Esophagus squamous epithelium (tissue), 5 donors: ENCODE measurements around the gene IFIT1B. TPM values are rescaled to one million over a fixed set of nuclear protein-coding genes. Genes with fewer than 3 reads are reported as not detected.
"Not testable (repeated sequence)": the region's sequence is repeated elsewhere in the genome, so short reads cannot be mapped to it uniquely, and the experiment has no call there.

Source experiments
- DNase-seq: peaks from one replicate; lab custom pipeline; 2025; lab: John Stamatoyannopoulos, UW
- H3K27ac ChIP-seq, 4 donors: fragments of 200-600 bp; sonication (generic); one replicate each; pipeline ENCODE4 v1.5.1; 2016 to 2019; ENCODE audit warnings: mild to moderate bottlenecking in 1 of 4
- H3K27me3 ChIP-seq, 4 donors: fragments of 200-600 bp; sonication (generic); 1 replicate in 3 of 4; 2 replicates in 1 of 4; pipeline versions ENCODE4 v1.5.1 to v1.6.0; 2017 to 2021; ENCODE audit warnings: antibody characterized with exemption in 1 of 4
- H3K36me3 ChIP-seq, 3 donors: fragments of 200-600 bp; sonication (generic); one replicate each; pipeline ENCODE4 v1.5.1; 2016 to 2019
- H3K4me1 ChIP-seq, 3 donors: fragments of 200-600 bp; sonication (generic); one replicate each; pipeline ENCODE4 v1.5.1; 2017 to 2019
- H3K4me3 ChIP-seq, 4 donors: fragments of 200-600 bp; sonication (generic); 1 replicate in 3 of 4; 2 replicates in 1 of 4; pipeline ENCODE4 v1.5.1; 2016 to 2019; ENCODE audit warnings: mild to moderate bottlenecking in 2 of 4, moderate library complexity in 1 of 4
- H3K9me3 ChIP-seq, 3 donors: fragments of 200-600 bp; sonication (generic); one replicate each; pipeline ENCODE4 v1.5.1; 2016 to 2019
- CTCF ChIP-seq, 6 experiments: fragments of 450-650 bp in 4 of 6; fragments of 200-600 bp in 2 of 6; sonication (generic) in 2 of 6; IDR thresholded peaks; one replicate each; pipeline ENCODE4 v1.5.1; 2016 to 2019; ENCODE audit warnings: antibody characterized with exemption in 6 of 6, mild to moderate bottlenecking in 4 of 6, moderate library complexity in 4 of 6
- POLR2A ChIP-seq, 4 donors: fragments of 450-650 bp; IDR thresholded peaks; one replicate each; pipeline ENCODE4 v1.6.1; 2017; ENCODE audit warnings: antibody characterized with exemption in 4 of 4, mild to moderate bottlenecking in 4 of 4, moderate library complexity in 3 of 4
- WGBS, 2 donors: methylation state at CpG; one replicate each; pipeline ENCODE4 v1.1.5; 2018; 5-methylcytosine and 5-hydroxymethylcytosine counted together
- intact Hi-C: fragments of 100-400 bp; cut with DNase I; formaldehyde crosslinking; loops from one replicate; pipeline ENCODE4 v1.15.0; 2022
- total RNA-seq, 4 donors: library from RNA; depleted of rRNA; stranded (reverse); fragments of >200 nt; gene quantifications; one replicate each; pipeline ENCODE4 v1.1.0, GENCODE V29; 2016
- donor health status: DM: yes; HTN: yes; CAD: no.

IFIT1B gene
- total RNA-seq, 4 donors from 2014 or later, result not detected

GRCh38 chr10:89389254-89389653 lies 11.4 kb downstream of the IFIT1B start:
- no peak overlapping the region for H3K4me3 ChIP-seq
- intact Hi-C loops, result no loop called here
- no peaks in the 10 kb centered on the region for H3K36me3 ChIP-seq
- DNase-seq, result no peak
- no peaks in the 10 kb centered on the region for H3K9me3 ChIP-seq
- WGBS, 2 donors, result 76 to 93% methylated on average over 1 of the region's 1 CpG
- no peak overlapping the region for H3K27ac ChIP-seq
- peak in 3 of 6 experiments; percentile 19 to 31 (median 23) for TF ChIP-seq CTCF (IDR thresholded peaks at IDR 0.05)
- TF ChIP-seq POLR2A (IDR thresholded peaks at IDR 0.05), result no peak
- no peaks in the 10 kb centered on the region for H3K27me3 ChIP-seq
- H3K4me1 ChIP-seq, result peaks cover 7 to 36% (median 19%) of the 10 kb centered on the region in 3 donors

GRCh38 chr10:89390476-89391225 lies 12.8 kb downstream of the IFIT1B start:
- no peak for DNase-seq
- TF ChIP-seq POLR2A (IDR thresholded peaks at IDR 0.05) (no peak), CTCF (IDR thresholded peaks at IDR 0.05) (no peak)
- WGBS, 2 donors, result 91 to 94% methylated on average over 5 of the region's 5 CpGs
- Histone ChIP-seq H3K9me3 (no peaks in the 10 kb centered on the region), H3K36me3 (no peaks in the 10 kb centered on the region), H3K4me3 (no peak overlapping the region), H3K4me1 (peaks cover 7 to 49% (median 24%) of the 10 kb centered on the region in 3 donors), H3K27ac (peak overlapping the region in 3 of 4 donors; percentile 5 to 91 (median 12)), H3K27me3 (no peaks in the 10 kb centered on the region)
- intact Hi-C loops, result no loop called here

GRCh38 chr10:89391226-89391576 lies 13.3 kb downstream of the IFIT1B start:
- Histone ChIP-seq H3K27ac (peak overlapping the region in 3 of 4 donors; percentile 12 to 91 (median 91)), H3K4me1 (peaks cover 7 to 51% (median 24%) of the 10 kb centered on the region in 3 donors)
- DNase-seq, H3K36me3 ChIP-seq, H3K4me3 ChIP-seq, H3K27me3 ChIP-seq, intact Hi-C loops, H3K9me3 ChIP-seq: not testable (repeated sequence)
- WGBS, 2 donors, result 95 to 98% methylated on average over 4 of the region's 4 CpGs

- no peak for DNase-seq
- H3K27ac ChIP-seq, result peak within 1 kb of the TSS; percentile 55 to 91 (median 90)
- peaks cover 7 to 55% (median 24%) of the 10 kb centered on the region in 3 donors for H3K4me1 ChIP-seq
- H3K36me3 ChIP-seq, result no peaks in the 10 kb centered on the region
- peak in 2 of 4 donors; percentile 39 to 44 for TF ChIP-seq POLR2A (IDR thresholded peaks at IDR 0.05)
- no peak for TF ChIP-seq CTCF (IDR thresholded peaks at IDR 0.05)
- no peaks in the 10 kb centered on the region for H3K9me3 ChIP-seq
- 1% methylated on average over 7 to 8 of the region's 8 CpGs for WGBS, 2 donors
- peak within 1 kb of the TSS; percentile 31 to 78 (median 57) for H3K4me3 ChIP-seq
- intact Hi-C loops, result no loop called here
- no peaks in the 10 kb centered on the region for H3K27me3 ChIP-seq
Measured at GRCh38 chr10:89391907-89392756, 14.3 kb downstream of the IFIT1B start, which contains the start of gene IFIT1. Gene IFIT1, plus strand, starts transcription at chr10:89392623. Its CDS starts 90 bp downstream, at chr10:89392713.

- Histone ChIP-seq H3K9me3 (no peaks in the 10 kb centered on the region), H3K27me3 (no peaks in the 10 kb centered on the region), H3K4me1 (peaks cover 7 to 57% (median 24%) of the 10 kb centered on the region in 3 donors), H3K27ac (peak overlapping the region; percentile 55 to 91 (median 90)), H3K36me3 (no peaks in the 10 kb centered on the region), H3K4me3 (peak overlapping the region; percentile 31 to 78 (median 57))
- WGBS, 2 donors, result 29 to 33% methylated on average over 2 of the region's 2 CpGs
- no peak for TF ChIP-seq POLR2A (IDR thresholded peaks at IDR 0.05)
- TF ChIP-seq CTCF (IDR thresholded peaks at IDR 0.05), result no peak
- DNase-seq, result no peak
- intact Hi-C loops, result no loop called here
Measured at GRCh38 chr10:89392974-89393373, 15.1 kb downstream of the IFIT1B start.
